ENCODE results near the gene BTBD7. TPM values are rescaled to one million over a fixed set of nuclear protein-coding genes. Genes with fewer than 3 reads are reported as not detected.

Gene BTBD7
- total and polyA plus RNA-seq, 2 donors (not counting 3 experiments of a cell fraction or from before 2014, with no cell fraction given), result 20.9 to 50.2 TPM

DNA sequence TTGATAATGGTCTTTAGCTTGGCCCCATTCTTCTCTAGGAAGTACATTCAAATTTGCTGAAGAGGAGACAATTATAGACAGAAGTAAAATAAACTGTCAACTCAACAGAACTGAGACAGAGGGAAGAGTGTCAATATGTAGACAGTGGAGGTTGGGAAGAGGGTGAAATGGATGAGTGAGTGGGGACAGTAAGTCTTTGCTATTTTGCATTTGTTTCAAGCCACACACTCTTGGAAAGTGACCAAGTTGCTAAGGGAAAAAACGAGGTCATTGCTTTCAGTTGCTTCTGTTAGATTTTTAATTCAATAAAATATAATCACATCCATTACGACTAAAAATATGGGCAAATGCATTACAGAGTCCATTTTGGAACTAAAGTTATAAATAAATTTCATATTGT lies 47.8 kb downstream of the BTBD7 start:
- ChIA-PET POLR2A (no interaction called here), CTCF (no interaction called here)
- Histone ChIP-seq H3K4me1 (ENCODE audit: control insufficient read depth, extremely low read depth, insufficient read depth, low read length) (no peaks in the 10 kb centered on the region), H3K4me3 (replicated peaks in 1 of 3; ENCODE audit: insufficient read depth in 1 of 3, low read depth in 1 of 3, low read length in 3 of 3) (no peak overlapping the region), H3K9me1 (replicated peaks; ENCODE audit: control insufficient read depth, extremely low read depth, insufficient read depth, low read length) (no peaks in the 10 kb centered on the region), H3K27ac (ENCODE audit: insufficient read depth, low read depth, low read length) (no peak overlapping the region), H3K36me3 (ENCODE audit: control insufficient read depth in 2 of 2, extremely low read depth in 1 of 2, insufficient read depth in 2 of 2, low read length in 2 of 2) (no peaks in the 10 kb centered on the region), H3K4me2 (ENCODE audit: insufficient read depth, low read length) (no peak overlapping the region), H3K9ac (replicated peaks; ENCODE audit: extremely low read depth, insufficient read depth, low read length) (no peak overlapping the region), H2AFZ (ENCODE audit: low read depth, low read length) (no peak overlapping the region), H4K20me1 (replicated peaks; ENCODE audit: control insufficient read depth, extremely low read depth, insufficient read depth, low read length) (no peaks in the 10 kb centered on the region), H3K27me3 (ENCODE audit: control insufficient read depth in 2 of 2, insufficient read depth in 2 of 2, low read length in 2 of 2) (no peaks in the 10 kb centered on the region), H3K9me3 (replicated peaks; ENCODE audit: control insufficient read depth, insufficient read depth, low read length) (no peaks in the 10 kb centered on the region), H3K79me2 (ENCODE audit: control insufficient read depth, insufficient read depth, low read length) (peaks cover 23% of the 10 kb centered on the region)
- intact Hi-C loops (cut with micrococcal nuclease), result no loop called here
- FAIRE-seq (no peak), DNase-seq (ENCODE audit: low read depth, low spot score) (peak; percentile 13)
- TF ChIP-seq FOS (IDR thresholded peaks at IDR 0.05; ENCODE audit: borderline replicate concordance, insufficient read depth, low read length), result no peak
- TF ChIP-seq, protein P1, sequence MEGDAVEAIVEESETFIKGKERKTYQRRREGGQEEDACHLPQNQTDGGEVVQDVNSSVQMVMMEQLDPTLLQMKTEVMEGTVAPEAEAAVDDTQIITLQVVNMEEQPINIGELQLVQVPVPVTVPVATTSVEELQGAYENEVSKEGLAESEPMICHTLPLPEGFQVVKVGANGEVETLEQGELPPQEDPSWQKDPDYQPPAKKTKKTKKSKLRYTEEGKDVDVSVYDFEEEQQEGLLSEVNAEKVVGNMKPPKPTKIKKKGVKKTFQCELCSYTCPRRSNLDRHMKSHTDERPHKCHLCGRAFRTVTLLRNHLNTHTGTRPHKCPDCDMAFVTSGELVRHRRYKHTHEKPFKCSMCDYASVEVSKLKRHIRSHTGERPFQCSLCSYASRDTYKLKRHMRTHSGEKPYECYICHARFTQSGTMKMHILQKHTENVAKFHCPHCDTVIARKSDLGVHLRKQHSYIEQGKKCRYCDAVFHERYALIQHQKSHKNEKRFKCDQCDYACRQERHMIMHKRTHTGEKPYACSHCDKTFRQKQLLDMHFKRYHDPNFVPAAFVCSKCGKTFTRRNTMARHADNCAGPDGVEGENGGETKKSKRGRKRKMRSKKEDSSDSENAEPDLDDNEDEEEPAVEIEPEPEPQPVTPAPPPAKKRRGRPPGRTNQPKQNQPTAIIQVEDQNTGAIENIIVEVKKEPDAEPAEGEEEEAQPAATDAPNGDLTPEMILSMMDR (IDR thresholded peaks at IDR 0.05; ENCODE audit: extremely low read depth in 1 of 2, insufficient read depth in 1 of 2, low read depth in 1 of 2, low read length in 2 of 2), result no peak
- TF ChIP-seq EZH2 (IDR thresholded peaks at IDR 0.05; ENCODE audit: borderline replicate concordance, low read depth, low read length, severe bottlenecking), result no peak
- no peak for TF ChIP-seq MYC (IDR thresholded peaks at IDR 0.05; ENCODE audit: low read depth, low read length)
- TF ChIP-seq, protein P2, sequence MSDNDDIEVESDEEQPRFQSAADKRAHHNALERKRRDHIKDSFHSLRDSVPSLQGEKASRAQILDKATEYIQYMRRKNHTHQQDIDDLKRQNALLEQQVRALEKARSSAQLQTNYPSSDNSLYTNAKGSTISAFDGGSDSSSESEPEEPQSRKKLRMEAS (IDR thresholded peaks at IDR 0.05; ENCODE audit: insufficient read depth, insufficient read length), result no peak
- no peak for TF ChIP-seq JUN (IDR thresholded peaks at IDR 0.05; ENCODE audit: borderline replicate concordance, insufficient read depth, insufficient read length, low read depth)
- no peak for TF ChIP-seq POLR2A (IDR thresholded peaks at IDR 0.05; ENCODE audit: low read depth, low read length)
- no peak for TF ChIP-seq POLR2AphosphoS5 (IDR thresholded peaks at IDR 0.05; ENCODE audit: insufficient read depth, low read depth, low read length)
- no peak for TF ChIP-seq GATA2 (IDR thresholded peaks at IDR 0.05; ENCODE audit: insufficient read depth, insufficient read length, low read depth, low read length)
- dilution Hi-C loops (cut with MboI; ENCODE audit: extremely low pct_ligation_motif_present, low sequenced_read_pairs), result no loop called here
- no TSS peak for BruUV-seq (replicated peaks)

Measured in endothelial cell of umbilical vein (primary cell).